Measurements from ENCODE around the gene MAPKAP1.

Gene MAPKAP1

DNA sequence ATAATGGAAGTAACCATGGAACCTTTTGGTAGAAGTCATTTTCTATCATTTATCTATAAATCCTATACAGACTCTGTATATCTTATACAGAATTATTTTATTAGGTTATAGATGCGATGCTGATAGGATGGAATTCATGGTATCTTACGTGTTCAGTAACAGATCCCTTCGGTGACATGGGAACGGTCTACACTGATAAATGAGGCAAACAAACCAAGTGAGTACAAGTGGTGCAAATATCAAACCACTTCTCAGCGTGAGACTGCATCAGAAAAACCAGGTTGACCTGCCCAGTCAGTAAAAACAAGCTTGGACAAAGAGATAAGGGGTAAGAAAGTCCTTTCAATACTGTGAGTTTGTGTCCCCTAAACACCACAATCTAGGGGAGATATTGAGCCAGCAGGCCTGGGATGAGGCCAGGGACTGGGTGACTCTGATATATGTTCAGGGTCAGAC, 229.9 kb downstream of the MAPKAP1 start:
- Histone ChIP-seq H3K27ac (no peak overlapping the region), H3K4me3 (no peak overlapping the region)

DNA sequence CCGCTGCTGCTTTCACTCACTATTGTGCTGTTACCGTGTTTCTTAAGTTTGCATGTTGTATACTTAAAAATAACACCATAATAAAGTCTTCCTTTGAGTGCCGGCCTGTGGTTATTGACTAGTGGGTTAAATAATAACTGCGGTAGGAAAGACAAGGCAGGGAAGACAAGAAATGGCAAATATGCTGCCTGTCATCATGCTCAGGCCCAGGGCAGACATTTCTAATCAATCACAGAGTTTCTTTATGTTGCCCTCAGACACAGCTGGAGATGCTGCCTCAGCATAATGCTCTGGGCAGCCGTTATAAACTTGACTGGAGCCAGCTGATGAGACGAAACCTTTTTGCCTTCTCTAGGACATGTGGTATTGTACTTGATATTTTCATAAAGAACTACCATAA, 230.4 kb downstream of the MAPKAP1 start:
- no peak overlapping the region for H3K4me3 ChIP-seq
- no peak overlapping the region for H3K27ac ChIP-seq

- peak overlapping the region in 1 of 21 experiments; percentile 46 for H3K27ac ChIP-seq
Observed at GRCh38 chr9:125475385-125475784, 231.6 kb downstream of the MAPKAP1 start.

DNA sequence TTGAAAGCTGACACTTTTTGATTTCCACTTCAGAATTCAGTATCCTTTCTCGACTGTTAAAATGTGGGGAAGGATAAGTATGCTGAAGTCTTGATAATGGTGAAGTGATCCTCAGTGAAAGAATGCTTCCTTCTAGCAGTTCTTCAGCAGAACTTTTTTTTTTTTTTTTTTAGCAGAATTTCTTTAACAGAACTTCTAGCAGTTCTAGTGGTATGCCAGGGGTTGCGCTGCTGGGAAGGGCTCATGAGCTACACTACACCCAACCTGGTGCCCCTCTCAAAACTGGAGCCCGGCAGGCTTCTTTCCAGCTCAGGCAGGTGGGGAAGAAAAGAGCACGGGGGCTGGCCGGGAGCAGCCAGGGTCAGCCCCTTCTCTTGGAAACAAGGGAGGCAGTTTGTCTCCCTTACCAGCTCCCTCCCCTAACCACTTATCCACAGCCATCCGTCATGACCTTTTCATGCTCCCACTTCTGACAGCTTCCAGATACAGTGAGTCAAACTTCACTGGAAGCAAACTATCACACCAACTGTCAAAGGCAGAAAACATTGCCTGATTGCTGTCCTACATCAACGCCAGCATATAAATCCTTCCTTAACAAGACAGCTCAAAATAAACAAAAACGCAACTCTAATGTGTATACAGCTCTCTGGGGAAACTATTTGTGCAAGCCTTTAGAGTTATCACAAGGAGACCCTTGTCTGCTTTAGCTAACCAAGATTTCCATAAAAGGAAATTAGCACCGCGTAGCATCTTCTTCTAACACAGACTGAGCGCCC, 233.9 kb downstream of the MAPKAP1 start:
- H3K27ac ChIP-seq = peak overlapping the region in 3 of 21 experiments; percentile 8 to 47 (median 46)

More at GRCh38 chr9:125475385-125475784, 231.6 kb downstream of the MAPKAP1 start:
- H3K4me3 ChIP-seq = no peak overlapping the region

GRCh38 chr9:125472562-125472925, 234.5 kb downstream of the MAPKAP1 start:
- no peak overlapping the region for H3K4me3 ChIP-seq
- H3K27ac ChIP-seq = peak overlapping the region in 1 of 21 experiments; percentile 47

More for the DNA sequence above, 233.9 kb downstream of the MAPKAP1 start:
- no peak overlapping the region for H3K4me3 ChIP-seq

DNA sequence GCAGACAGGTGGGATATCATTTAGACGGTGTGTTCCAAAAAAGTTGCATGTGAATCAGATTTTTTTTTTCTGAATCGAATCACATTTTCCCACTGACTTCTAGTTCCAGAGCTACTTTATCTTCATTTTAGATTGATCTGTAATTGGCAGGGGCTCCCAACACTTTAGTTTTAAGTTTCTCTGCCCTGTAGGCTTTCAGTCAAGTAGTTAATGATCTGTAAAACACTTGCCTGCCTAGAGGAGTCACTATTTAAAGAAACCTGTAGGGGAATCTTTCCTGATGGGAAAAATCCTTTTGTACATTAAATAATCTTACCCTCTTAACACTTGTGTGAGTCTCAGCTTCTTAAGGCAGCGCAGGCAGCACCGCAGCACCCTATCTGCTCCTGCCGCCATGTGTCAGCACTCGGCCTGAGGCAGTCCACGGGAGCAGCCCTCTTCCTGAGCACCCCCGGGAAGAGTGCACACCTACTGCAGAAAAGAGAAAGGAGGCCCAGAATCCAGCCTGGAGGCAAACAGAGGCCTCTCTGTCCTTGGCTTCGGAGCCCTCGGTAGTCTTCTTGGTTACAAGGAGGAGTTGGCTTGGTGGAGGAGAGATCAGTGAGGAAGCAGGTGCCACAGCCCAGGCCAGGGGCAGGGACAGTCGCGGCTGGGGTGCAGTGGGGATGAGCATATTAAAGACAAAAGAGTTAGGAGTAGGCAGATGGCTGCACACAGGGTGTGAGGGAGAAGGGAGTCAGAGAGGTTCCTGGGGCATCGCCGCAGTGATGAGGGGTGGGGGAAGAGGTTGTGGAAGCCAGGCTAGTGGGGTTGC, 236.0 kb downstream of the MAPKAP1 start:
- no peak overlapping the region for H3K4me3 ChIP-seq
- H3K27ac ChIP-seq = no peak overlapping the region

DNA sequence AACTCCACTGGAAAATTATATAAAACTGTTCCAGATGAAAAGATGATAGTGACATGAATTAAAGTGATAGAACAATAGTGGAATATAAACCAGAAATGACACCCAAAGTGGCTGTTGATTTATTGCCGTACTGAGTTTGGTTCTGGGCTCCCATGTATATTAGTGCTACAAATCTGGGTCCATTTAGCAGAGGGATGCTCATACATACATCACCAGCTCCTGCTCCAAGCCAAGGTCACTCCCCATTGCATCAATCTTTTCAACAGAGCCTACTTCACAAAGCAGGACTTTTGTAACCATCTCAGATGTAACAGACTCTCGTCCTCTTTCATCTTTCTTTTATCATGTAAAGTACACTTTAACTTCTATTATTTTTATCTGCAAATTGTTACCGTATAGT, 236.8 kb downstream of the MAPKAP1 start:
- Histone ChIP-seq H3K4me3 (no peak overlapping the region), H3K27ac (no peak overlapping the region)

DNA sequence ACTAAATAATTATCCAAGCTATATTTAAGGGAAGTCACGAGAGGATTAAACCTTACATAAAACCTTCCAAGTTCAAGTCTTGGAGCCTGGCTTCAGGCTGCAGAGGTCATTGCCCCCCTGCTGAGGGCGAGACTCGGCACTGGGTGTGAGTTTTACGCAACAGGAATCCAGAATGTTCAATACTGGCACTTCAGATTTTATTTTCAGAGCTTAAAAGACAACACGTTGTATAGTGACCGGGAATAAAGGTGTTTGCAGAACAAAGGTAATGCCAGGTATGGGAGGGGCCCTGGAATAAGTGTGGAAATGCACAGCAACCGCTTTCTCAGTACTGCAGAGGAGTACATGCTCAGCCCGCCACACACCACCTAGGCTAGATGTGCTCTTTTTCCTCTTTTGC, 238.4 kb downstream of the MAPKAP1 start:
- no peak overlapping the region for H3K27ac ChIP-seq
- no peak overlapping the region for H3K4me3 ChIP-seq

GRCh38 chr9:125467116-125467740, 239.8 kb downstream of the MAPKAP1 start:
- H3K27ac ChIP-seq = no peak overlapping the region
- H3K4me3 ChIP-seq = no peak overlapping the region

- Histone ChIP-seq H3K27ac (no peak overlapping the region), H3K4me3 (no peak overlapping the region)
Observed at GRCh38 chr9:125466411-125466810, 240.6 kb downstream of the MAPKAP1 start.

DNA sequence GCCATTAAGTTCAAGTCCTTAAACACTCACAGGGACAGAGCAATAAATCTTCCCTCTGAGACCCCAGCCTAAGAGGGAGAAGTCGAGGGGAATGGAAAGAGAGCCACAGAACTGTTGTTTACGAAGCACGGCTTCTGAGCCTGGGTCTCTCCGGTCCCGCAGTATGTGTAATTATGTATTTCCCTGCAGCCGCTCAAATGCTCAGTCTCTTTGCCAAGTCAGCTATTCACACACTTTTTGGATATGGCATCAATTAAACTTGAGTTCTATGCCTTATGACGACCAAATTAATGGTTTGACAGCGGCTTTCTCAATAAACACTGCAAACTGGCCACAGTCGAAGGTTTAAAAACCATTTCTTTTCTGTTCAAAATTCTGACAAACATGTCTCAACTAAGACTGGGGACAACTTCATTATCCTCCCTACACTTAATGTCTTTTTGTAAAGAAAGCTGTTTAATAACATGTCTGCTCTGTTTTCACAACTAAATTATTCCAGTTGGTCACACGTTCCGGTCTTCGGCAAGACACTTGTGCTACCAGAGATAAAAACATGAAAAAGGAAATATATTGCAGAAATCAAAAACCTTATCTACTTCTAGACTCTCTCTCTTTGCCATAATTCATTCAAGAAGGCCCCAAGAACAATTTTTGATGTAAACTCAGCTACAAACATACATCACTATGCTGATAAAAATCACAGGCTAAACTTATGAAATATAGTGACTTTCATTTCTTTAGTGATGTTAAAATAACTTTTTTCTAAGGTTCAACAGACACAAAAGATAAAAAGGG, 242.2 kb downstream of the MAPKAP1 start:
- peak overlapping the region in 2 of 21 experiments; percentile 6 to 17 for H3K27ac ChIP-seq
- no peak overlapping the region for H3K4me3 ChIP-seq

DNA sequence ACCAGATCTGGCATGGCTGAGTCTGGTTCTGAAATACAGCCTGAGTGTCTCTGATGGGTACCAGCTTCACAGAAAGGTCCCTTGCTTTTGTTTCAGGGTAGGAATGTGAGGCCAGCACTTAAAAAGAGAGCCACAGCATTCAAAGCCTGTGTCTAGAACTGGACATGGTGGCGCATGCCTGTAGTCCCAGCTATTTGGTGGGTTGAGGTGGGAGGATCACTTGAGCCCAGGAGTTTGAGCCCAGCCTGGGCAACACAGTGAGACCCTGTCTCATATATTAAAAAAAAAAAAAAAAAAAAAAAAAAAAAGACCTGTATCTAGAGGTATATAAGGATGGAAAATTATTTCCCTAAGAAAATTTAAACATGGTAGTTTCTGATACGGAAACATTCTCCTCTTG, 243.1 kb downstream of the MAPKAP1 start:
- Histone ChIP-seq H3K4me3 (no peak overlapping the region), H3K27ac (no peak overlapping the region)

- H3K27ac ChIP-seq = no peak overlapping the region
Observed at GRCh38 chr9:125462861-125463291, 244.1 kb downstream of the MAPKAP1 start.

DNA sequence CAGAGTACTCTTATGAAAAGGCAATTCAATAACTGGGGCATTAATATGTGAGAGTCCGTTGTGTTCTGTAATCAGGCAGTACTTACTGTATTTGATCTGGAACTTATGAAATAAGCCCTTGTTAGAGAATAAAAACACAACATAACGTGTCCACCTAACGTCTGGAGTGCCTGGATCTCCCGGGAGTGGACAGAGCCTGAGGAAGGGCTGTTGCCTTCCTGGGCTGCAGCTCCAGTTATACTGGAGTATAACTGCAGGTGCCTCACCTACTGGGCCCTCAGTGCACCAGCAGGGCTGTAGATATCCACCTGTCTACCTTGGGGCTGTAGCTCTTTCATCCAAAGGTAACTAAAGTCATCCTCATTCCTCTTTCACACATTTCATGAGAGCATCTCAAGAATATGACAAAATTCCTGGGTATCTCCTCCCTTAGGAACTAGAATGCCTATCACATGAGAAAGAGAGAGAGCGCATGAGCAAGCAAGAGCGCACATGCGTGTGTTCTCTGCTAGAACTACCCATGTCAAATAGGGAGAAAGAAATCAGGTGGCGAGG, 245.3 kb downstream of the MAPKAP1 start:
- Histone ChIP-seq H3K4me3 (no peak overlapping the region), H3K27ac (no peak overlapping the region)

More at GRCh38 chr9:125462861-125463291, 244.1 kb downstream of the MAPKAP1 start:
- H3K4me3 ChIP-seq = no peak overlapping the region

DNA sequence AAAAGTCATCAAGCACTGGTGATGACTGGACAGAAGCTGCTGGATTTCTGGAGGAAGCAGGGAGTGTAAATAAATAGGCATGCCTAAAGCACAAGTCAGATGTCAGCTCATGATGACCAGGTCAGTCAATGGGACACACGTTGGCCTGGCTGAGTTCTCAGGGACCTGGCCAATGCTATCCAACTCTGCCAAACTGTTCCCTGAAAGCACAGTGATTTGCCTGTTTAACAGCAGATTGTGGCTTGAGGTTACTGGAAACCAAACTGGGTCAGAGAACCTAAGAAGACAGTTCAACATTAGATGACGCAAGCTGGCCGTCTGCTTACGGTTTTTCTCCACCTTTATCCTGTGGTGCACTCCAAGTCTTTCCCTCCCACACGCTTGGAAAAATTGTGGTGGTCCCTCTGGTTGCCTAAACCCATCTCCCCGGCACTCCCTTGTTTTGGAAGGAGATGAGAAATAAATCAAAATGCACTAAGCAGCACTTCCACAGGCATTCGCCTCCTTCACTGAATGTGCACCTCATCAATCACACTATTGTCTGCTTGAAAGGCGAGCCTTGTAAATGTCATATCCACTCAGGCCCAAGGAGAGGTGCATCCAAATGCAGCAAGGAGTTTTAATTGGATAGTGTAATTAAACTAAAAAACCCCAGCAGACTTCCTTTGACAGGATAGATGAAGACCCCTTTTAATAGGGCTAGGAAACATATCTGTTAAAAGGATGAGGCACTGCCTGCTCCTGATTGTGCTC, 245.9 kb downstream of the MAPKAP1 start:
- no peak overlapping the region for H3K4me3 ChIP-seq
- no peak overlapping the region for H3K27ac ChIP-seq

DNA sequence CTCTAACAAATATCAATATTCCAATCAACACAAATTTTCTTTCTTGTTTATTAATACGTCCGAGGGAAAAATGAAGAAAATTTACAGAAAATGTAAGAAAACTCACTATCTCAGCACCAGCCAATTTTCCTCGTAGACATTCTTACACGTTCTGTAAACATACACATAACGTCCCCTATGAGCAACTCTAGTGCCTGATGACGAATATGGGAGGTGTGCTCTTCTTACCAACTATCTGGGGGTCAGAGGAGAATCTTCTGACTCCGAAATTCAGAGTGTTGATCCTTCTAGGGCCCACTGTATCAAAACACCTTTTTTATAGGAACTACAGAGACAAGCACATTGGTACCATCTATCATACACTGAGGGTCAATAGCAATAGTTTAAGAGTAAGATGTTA, 246.7 kb downstream of the MAPKAP1 start:
- Histone ChIP-seq H3K4me3 (no peak overlapping the region), H3K27ac (no peak overlapping the region)

DNA sequence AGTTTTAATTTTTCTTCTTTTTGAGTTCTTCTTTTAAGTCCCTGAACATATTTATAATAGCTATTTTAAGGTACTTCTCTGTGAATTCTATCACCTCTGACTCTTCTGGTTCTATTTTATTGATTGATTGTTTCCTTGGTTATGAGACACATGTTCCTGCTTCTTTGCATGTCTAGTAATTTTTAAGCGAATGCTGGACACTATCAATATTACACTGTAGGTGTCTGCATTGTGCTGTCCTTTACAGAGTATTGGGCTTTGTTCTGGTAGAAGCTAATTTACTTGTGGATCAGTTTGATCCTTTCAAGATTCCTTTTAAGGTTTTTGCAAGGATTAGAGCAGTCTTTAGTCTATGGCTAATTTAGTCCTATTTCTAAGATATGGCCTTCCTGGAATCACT, 249.7 kb downstream of the MAPKAP1 start:
- no peak overlapping the region for H3K27ac ChIP-seq

GRCh38 chr9:125455876-125456275, 251.1 kb downstream of the MAPKAP1 start:
- no peak overlapping the region for H3K4me3 ChIP-seq

More for the DNA sequence above, 249.7 kb downstream of the MAPKAP1 start:
- no peak overlapping the region for H3K4me3 ChIP-seq

DNA sequence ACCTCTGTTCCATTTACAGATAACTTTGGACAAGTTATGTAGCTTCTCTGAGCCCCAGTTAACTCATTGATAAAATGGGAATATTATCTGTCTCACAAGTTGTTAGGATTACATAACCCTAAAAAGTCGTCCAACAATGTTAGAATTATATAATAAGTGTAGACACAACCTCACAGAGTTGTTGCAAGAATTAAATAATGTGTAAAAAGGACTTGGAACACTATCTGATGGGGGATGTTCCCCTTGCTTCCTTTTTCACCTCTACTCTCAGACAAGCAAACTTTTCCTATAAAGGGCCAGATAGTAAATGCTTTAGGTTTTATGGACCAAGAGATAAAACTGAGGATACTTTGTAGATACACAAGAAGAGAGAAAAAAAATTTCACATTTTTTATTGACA, 251.9 kb downstream of the MAPKAP1 start:
- H3K4me3 ChIP-seq = no peak overlapping the region
- no peak overlapping the region for H3K27ac ChIP-seq

More at GRCh38 chr9:125455876-125456275, 251.1 kb downstream of the MAPKAP1 start:
- H3K27ac ChIP-seq = no peak overlapping the region

Measured in skin epidermis (tissue), 12 donors.